PFSK-1 (cell line): ENCODE measurements around the gene OSBPL10.

Source experiments
- FOXP2 ChIP-seq: optimal IDR thresholded peaks from 2 replicates; pipeline ENCODE3; 2011; ENCODE audit warnings: borderline replicate concordance, control low read depth, inconsistent platforms; ENCODE audit not compliant: insufficient read depth; ENCODE audit errors: extremely low read length, extremely low read depth
- POLR2AphosphoS5 ChIP-seq: IDR thresholded peaks from 2 replicates; pipeline ENCODE4 v1.6.1; 2012; ENCODE audit warnings: low read depth, mild to moderate bottlenecking, control low read depth, low read length, moderate library complexity
- SIN3A ChIP-seq: IDR thresholded peaks from 2 replicates; pipeline ENCODE4 v1.6.1; 2012; ENCODE audit warnings: mild to moderate bottlenecking, low read length, moderate library complexity, borderline replicate concordance; ENCODE audit not compliant: insufficient read depth
- TAF1 ChIP-seq: IDR thresholded peaks from 2 replicates; pipeline ENCODE4 v1.6.1; 2012; ENCODE audit warnings: low read length, control low read depth, borderline replicate concordance; ENCODE audit not compliant: insufficient read depth
- TF ChIP-seq, protein P1 (sequence below), 2 experiments: IDR thresholded peaks; 2 replicates each; pipeline versions ENCODE4 v1.6.1 to v1.8.0; 2011 to 2012; ENCODE audit warnings: low read depth in 2 of 2, low read length in 2 of 2, control low read depth in 1 of 2, inconsistent platforms in 1 of 2, mild to moderate bottlenecking in 1 of 2, moderate library complexity in 1 of 2; ENCODE audit not compliant: insufficient read depth in 1 of 2

OSBPL10 gene

DNA sequence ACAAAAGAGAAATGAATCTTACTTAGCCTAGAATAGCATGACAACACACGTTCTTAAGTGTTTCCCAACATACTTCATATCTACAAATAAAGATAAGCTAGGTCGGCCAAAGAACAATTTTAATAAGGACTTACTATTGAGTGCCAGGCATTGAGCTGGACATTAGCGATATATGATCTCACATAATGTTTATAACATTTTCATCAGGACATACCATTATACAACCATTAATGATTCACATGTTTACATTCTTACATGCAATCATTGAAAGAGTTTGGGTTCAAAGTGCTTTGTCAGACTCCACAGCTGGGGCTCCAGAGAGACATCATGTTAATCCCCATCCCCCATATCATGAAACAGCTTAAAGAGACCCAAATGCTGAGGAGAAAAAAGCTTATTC lies 259.4 kb downstream of the OSBPL10 start:
- TF ChIP-seq, protein P1, sequence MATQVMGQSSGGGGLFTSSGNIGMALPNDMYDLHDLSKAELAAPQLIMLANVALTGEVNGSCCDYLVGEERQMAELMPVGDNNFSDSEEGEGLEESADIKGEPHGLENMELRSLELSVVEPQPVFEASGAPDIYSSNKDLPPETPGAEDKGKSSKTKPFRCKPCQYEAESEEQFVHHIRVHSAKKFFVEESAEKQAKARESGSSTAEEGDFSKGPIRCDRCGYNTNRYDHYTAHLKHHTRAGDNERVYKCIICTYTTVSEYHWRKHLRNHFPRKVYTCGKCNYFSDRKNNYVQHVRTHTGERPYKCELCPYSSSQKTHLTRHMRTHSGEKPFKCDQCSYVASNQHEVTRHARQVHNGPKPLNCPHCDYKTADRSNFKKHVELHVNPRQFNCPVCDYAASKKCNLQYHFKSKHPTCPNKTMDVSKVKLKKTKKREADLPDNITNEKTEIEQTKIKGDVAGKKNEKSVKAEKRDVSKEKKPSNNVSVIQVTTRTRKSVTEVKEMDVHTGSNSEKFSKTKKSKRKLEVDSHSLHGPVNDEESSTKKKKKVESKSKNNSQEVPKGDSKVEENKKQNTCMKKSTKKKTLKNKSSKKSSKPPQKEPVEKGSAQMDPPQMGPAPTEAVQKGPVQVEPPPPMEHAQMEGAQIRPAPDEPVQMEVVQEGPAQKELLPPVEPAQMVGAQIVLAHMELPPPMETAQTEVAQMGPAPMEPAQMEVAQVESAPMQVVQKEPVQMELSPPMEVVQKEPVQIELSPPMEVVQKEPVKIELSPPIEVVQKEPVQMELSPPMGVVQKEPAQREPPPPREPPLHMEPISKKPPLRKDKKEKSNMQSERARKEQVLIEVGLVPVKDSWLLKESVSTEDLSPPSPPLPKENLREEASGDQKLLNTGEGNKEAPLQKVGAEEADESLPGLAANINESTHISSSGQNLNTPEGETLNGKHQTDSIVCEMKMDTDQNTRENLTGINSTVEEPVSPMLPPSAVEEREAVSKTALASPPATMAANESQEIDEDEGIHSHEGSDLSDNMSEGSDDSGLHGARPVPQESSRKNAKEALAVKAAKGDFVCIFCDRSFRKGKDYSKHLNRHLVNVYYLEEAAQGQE (IDR thresholded peaks at IDR 0.05; ENCODE audit: insufficient read depth in 1 of 2, low read depth in 2 of 2, low read length in 2 of 2), result no peak
- TF ChIP-seq FOXP2, result no peak
- no peak for TF ChIP-seq SIN3A
- no peak for TF ChIP-seq POLR2AphosphoS5
- no peak for TF ChIP-seq TAF1

GRCh38 chr3:31714495-31715280 lies 266.4 kb downstream of the OSBPL10 start:
- TF ChIP-seq FOXP2 (no peak), POLR2AphosphoS5 (no peak), TAF1 (no peak), SIN3A (no peak)
- TF ChIP-seq, protein P1 (IDR thresholded peaks at IDR 0.05; ENCODE audit: insufficient read depth in 1 of 2, low read depth in 2 of 2, low read length in 2 of 2), result no peak

- TF ChIP-seq, protein P1 (IDR thresholded peaks at IDR 0.05; ENCODE audit: insufficient read depth in 1 of 2, low read depth in 2 of 2, low read length in 2 of 2), result no peak
- TF ChIP-seq POLR2AphosphoS5 (no peak), SIN3A (no peak), TAF1 (no peak), FOXP2 (no peak)
Observed at GRCh38 chr3:31713816-31714215, 267.2 kb downstream of the OSBPL10 start.

- no peak for TF ChIP-seq SIN3A
- TF ChIP-seq, protein P1 (IDR thresholded peaks at IDR 0.05; ENCODE audit: insufficient read depth in 1 of 2, low read depth in 2 of 2, low read length in 2 of 2), result no peak
- no peak for TF ChIP-seq FOXP2
- no peak for TF ChIP-seq TAF1
- TF ChIP-seq POLR2AphosphoS5, result no peak
Observed at GRCh38 chr3:31710123-31710803, 270.8 kb downstream of the OSBPL10 start.
